HG03196 (cell line): ENCODE measurements around the gene SLC7A7.
"Not testable (repeated sequence)": the region's sequence is repeated elsewhere in the genome, so short reads cannot be mapped to it uniquely, and the experiment has no call there.

ENCODE experiments used
- ATAC-seq: cut with Tn5 transposase; IDR thresholded peaks from one replicate; pipeline ENCODE4 v1.9.1; 2021; ENCODE audit not compliant: unreplicated experiment

Gene SLC7A7

DNA sequence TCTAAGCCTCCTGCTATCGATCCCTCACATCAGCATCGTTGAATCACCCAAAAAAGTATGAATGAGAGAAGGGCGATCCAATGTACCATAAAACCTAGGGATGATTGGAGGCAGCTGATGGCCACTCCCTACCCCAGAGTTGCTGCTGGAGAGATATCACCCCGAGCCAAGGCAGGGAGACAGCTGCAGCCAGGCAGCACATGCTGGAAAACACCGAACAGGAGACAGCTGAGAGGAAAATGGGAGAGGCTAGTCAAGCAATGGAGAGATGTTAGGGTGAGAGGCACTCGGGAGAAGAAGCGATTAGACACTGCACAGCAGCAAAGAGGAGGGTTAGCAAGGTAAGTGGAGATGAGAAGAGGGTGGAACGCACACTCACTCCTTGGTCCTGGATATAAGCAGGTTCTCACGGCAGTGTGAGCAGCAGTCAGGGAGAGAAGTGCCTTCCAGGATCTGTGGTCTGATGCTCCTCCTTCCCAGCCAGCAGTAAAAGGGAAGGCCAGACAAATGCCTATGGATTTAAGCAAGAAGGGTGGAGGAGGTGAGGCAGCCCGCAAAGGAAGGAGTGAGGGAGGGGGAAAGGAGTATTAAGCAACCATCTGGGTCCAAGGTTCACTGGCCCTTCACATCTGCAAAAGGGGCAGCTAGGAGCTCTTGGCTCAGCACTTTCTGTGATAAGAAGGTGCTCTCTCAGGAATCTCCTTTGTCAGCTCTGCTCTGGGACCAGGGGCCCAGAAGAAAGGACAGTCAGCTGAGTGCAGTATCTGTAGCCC, at the start of gene SLC7A7:
SLC7A7 (minus strand) TSS at position 495 of the 773 bp plus-strand sequence. CDS start 2,037 bp downstream, outside the sequence.
- ATAC-seq: no peak

DNA sequence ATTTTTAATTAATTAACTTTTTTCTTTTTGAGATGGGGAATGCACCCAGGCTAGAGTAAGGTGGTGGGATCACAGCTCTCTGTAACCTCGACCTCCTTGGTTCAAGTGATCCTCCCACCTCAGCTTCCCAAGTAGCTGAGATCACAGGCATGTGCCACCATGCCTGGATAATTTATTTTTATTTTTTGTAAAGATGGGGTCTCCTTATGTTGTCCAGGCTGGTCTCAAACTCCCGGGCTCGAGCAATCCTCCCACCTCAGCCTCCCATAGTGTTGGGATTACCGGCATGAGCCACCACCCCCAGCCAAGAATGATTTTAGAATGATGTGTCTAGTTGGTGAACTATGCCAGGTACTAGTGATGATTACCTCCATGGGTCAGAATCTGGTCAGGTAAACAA, 49.7 kb upstream of the SLC7A7 start:
- no peak for ATAC-seq

DNA sequence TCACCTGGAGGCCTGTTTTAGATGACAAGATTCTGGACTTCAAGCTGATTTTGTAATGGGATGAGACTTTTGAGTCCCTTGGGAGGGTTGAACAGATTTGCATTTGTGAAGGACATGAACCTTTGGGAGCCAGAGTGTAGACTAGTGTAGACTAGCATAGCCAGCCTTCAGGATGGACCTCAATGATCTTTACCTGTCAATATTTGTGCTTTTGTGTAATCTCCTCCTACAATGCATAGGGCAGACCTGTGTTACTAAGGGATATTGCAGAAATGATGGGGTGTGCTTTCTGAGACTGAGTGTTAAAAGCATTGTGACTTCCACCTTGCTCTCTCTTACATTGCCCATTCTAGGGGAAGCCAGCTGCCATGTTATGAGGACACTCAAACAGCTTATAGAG, 46.4 kb upstream of the SLC7A7 start:
- no peak for ATAC-seq

DNA sequence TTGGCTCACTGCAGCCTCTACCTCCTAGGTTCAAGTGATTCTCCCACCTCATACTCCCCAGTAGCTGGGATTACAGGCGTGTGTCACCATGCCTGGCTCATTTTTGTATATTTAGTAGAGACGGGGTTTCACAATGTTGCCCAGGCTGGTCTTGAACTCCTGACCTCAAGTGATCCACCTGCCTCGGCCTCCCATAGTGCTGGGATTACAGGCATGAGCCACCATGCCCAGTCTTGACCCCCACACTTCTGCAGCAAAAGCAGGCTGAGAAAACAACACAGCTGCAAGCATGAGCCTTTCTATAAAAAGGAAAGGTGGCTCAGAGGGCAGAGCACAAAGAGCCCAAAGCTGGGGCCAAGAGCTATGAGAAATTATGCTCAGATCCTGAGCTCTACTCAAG, 45.1 kb upstream of the SLC7A7 start:
- ATAC-seq: not testable (repeated sequence)

DNA sequence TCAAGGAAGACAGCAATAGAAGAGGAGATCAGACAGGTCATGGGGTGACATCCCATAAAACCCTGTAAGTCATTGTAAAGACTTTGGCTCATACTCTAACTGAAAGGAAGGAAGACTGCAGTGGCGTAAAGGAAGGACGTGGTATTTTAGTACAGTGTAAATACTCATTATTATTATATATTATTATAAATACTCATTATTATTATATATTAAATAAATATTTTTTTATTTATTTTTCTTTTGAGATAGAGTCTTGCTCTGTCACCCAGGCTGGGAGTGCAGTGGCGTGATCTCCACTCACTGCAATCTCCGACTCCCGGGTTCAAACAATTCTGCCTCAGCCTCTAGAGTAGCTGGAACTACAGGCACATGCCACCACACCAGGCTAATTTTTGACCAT, 41.2 kb upstream of the SLC7A7 start:
- ATAC-seq: no peak

DNA sequence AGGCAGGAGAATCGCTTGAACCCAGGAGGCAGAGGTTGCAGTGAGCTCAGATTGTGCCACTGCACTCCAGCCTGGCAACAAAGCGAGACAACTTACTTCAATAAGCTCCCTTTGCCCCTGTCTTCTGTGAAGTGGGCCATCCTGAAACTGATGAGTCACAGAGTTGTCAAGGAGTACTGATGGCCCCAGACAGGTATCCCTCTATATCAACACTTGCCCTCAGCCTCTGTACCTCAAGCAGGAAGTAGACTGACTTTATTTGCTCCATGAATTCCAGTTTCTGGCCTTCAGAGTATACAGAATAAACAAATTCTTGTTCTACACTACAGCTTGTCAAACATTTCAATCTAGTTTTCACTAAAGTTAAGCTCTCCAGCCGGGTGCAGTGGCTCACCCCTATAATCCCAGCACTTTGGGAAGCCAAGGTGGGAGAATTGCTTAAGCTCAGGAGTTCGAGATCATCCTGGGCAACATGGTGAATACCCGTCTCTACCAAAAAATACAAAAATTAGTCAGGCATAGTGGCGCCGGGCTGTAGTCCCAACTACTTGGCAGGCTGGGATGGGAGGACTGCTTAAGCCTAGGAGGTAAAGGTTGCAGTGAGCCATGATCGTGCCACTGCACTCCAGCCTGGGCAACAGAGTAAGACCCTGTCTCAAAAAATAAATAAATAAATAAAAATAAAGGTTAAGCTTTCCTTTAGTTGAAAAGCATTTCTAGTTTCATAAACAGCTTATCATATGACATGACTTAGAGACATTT, 39.9 kb upstream of the SLC7A7 start:
- ATAC-seq: no peak

DNA sequence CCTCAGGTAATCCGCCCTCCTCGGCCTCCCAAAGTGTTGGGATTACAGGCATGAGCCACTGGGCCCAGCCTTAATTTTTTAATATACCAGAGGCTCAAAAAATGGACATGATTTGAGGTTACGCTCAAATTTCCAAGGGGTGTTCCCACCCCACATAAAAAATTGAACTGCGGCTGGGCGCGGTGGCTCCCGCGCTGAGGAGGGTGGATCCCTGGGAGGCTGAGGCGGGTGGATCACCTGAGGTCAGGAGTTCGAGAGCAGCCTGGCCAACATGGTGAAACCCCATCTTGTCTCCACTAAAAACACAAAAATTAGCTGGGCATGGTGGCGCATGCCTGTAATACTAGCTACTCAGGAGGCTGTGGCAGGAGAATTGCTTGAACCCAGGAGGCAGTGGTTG, 39.1 kb upstream of the SLC7A7 start:
- not testable (repeated sequence) for ATAC-seq

DNA sequence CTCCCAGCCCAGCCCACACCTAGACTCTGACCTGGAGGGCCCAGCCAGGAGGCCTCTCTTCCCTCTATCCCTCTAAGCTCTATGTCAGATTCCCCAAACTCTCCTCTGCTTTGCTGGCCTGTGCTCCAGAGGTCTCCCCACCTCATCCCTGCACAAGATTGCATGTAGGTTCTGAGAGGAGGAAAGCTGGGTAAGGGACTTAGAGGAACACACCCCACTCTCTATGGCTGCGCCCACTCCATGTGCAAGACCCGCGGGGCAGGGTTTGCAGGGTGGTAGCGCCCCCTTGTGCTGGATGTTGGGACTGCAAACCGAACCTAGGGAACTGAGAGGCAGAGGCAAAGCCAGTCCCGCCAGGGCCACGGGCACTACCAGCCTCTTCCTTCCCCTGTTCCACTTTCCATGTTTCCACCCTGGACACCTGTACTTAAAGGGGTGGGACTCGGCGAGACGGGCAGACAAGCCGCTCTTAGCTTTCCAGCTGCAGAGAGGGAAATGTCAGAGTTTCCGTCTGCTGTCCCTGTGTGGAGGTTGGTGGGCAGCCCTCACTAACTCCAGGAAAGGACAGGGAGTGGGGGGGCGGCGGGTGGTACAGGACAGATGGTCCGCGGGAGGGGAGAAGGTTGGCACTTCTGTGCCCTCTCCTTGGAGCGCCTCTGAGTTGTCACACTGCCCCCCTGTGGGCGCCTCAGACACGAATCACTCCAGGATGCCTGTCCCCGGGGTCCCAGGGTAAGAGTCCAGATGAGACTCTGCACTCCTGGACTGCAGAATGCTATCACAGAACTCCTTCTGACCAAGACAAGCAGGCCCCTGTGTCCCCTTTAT, 37.9 kb upstream of the SLC7A7 start:
- ATAC-seq: peak; percentile 62

DNA sequence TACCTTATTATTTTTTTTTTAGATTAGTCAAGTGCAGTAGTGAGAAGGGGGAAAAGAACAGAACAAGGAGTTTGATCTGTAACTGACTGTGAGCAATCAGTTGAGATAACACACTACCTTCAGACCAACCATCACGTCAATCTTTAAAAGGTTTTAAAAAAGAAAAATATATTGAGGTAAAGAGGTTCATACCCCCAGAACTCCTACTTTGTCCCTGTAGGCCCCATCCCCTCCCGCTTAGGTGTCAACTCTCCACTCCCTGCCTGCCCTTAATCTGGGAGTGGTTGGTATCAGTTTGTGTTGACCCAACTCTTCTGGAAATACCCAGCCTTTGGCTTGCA, 37.3 kb upstream of the SLC7A7 start:
- no peak for ATAC-seq

DNA sequence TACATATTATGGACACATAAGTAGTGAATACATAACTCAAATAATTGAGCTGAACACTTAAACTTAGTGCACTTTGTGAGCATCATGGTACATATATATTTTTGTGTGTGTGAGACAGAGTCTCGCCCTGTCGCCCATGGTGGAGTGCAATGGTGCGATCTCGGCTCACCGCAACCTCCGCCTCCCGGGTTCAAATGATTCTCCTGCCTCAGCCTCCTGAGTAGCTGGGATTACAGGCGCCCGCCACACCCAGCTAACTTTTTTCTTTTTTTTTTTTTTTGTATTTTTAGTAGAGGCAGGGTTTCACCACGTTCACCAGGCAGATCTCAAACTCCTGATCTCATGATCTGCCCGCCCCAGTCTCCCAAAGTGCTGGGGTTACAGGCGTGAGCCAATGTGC, 36.9 kb upstream of the SLC7A7 start:
- not testable (repeated sequence) for ATAC-seq

DNA sequence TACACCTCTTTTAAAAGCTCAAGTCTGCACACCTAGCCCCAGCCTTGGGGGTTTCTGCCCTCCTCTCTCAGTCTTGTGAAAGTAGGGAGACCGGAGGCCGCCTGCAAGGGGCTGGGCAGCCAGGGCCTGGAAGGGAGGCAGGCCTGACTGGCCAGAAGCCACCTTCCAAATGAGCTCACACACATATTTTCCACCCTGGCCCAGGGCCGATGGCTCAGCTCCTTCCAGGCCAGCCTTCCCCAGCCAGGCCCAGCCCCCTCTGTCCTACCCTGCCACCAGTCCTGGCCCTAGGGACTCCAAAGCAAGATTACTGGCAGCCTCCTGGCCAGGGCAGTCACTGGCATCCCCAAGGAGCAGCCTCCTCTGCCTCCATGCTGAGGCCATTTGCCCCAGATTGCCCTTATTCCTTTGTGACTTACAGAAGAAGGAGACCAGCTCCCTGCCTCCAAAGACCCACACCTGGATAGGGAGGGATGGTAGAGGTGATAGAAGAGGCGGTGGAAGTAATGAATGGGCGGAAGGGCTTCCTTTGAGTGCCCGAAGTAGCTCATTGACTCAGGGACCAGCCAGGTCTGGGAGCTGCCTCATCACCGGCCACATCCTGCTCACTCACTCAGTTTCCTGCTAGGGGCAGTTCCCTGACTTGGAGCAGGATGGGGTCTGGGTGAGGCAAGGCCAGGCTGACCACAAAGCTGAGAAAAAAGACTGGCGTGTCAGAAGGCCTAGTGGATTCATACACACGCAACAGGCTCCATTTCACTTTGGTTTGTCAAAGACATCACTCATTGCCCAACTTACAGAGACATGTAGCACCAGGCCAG, 35.9 kb upstream of the SLC7A7 start:
- ATAC-seq: no peak

DNA sequence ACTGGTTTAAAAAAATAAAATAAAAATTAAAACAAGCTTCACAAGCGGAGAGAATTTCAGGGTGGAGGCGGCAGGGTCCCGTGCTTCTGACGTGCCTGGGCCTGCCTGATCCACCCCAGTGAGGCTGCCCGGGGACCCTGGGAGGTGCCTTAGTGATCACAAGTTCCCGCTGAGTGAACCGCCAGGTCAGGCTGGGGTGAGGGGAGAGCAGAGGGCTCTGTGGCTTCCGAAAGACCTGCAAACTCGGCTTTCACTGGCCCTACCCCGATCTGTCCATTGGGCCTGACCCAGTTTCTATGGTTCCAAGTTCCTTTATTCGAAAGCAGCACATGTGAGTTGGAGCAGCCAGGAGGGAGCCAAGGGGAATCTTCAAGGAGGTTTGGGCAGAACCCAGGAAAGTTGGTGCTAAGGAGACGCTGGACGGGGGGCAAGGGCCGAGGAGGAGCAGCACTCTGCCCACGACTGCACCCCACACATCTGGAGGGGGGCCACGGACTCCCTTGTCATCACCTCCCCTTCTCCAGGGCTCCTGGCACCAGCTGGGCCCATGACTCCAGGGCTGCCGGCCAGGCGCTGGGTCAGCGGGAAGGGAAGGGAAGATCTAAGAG, 34.1 kb upstream of the SLC7A7 start:
- no peak for ATAC-seq

DNA sequence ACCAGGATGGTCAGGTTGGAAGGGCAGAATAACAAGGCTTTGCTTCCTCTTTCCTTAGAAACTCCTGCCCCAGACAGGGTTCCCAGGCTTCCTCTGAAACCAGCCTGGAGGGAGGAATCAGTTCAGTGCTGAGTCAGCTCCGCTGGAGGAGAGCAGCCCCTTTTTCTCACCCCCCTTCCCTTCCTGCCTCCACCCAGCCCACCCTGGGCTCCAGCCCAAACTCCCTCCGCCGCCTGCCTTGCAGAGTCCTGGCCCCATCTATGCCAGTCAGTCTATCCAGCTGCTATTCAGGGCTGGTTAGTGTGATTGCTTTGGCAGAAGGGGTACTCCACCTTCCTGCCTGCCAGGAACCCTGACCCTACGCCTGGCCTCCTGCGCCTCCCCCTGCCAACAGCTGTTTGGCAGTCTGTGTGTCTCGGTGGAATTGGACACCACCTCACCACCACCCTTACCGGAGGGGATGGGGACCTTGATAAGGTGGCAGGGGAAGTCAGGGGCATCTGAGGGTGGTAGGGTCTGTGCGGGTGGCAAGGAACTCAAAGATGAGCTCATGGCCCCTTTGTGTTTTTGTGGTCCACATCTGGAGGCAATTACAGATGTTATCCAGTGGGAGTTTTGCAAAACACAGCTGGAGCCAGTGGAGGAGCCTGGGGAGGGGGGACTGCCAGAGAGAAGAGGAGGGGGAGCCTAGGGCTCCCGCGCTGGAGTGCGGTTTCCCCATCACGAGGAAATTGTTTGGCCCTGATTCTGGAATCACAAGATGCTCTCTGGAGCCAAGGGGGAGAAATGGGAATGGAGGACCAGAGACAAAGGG, 33.3 kb upstream of the SLC7A7 start:
- ATAC-seq: no peak

DNA sequence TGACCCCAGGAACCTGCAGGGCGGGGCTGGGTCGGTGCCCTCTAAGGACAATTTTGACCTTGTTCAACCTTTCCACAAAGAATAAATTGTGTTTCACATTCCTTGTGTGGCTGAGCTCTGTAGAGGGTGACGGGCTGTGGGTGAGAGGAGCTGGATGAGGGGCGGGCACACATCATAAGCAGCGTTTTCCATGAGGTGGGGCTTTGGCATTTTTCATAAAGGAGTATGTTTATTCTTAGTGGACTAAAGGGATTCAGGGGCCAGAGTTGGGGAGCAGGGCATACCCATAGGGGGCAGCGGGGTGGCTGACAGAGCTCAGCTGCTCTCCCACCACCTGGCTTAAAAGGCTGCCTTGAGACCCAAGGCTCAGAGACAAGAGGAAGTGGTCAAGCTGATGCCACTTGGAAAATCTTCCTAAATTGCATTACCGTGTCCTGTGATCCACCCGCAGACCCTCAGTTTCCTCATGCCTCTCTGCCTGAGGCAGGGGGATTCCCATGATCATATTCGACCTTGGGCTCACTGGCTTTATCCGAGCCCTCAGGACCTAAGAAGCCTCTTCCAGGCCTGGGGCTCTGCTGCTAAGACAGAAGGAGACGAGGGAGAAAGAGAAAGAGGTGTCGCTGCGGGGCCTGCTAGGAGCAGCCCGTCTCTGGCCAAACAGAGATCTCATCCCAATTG, 32.6 kb upstream of the SLC7A7 start:
- ATAC-seq: no peak

DNA sequence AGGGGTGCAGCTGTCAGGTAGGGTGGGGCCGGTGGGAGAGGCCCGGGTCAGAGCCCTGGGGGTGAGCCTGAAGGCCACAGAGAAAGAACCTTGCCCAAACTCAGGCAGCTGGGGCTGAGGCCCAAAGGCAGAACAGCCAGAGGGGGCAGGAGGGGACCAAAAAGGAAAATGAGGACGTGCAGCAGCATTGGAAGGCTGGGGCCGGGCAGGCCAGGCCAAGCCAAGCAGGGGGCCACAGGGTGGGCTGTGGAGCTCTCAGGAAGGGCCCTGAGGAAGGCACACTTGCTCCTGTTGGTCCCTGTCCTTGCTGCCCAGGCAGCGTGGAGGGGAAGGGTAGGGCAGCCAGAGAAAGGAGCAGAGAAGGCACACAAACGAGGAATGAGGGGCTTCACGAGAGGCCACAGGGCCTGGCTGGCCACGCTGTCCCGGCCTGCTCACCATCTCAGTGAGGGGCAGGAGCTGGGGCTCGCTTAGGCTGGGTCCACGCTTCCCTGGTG, 31.6 kb upstream of the SLC7A7 start:
- no peak for ATAC-seq

DNA sequence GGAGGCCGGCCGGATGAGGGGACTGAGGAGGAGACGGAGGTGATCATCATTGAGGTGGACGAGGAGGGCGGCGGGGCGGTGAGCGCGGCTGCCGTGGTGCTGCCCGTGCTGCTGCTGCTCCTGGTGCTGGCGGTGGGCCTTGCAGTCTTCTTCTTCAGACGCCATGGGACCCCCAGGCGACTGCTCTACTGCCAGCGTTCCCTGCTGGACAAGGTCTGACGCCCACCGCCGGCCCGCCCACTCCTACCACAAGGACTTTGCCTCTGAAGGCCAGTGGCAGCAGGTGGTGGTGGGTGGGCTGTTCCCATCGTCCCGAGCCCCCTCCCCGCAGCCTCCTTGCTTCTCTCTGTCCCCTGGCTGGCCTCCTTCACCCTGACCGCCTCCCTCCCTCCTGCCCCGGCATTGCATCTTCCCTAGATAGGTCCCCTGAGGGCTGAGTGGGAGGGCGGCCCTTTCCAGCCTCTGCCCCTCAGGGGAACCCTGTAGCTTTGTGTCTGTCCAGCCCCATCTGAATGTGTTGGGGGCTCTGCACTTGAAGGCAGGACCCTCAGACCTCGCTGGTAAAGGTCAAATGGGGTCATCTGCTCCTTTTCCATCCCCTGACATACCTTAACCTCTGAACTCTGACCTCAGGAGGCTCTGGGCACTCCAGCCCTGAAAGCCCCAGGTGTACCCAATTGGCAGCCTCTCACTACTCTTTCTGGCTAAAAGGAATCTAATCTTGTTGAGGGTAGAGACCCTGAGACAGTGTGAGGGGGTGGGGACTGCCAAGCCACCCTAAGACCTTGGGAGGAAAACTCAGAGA, 30.8 kb upstream of the SLC7A7 start:
- no peak for ATAC-seq

DNA sequence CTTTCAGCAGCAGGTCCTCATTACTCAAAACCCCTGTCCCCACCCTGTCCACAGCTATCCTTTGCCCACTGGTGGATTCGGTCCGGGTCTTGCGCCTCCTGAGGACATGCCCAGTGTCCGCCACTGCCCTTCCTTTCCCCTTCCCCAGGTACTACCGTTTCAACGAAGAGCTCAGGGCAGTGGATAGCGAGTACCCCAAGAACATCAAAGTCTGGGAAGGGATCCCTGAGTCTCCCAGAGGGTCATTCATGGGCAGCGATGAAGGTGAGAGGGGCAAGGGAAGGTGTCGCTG, 29.8 kb upstream of the SLC7A7 start:
- ATAC-seq: no peak
